HG03342 (cell line): ENCODE data around the gene KANSL1L.

ENCODE experiments used
- ATAC-seq: cut with Tn5 transposase; IDR thresholded peaks from one replicate; pipeline ENCODE4 v1.9.1; 2021; ENCODE audit warnings: mild to moderate bottlenecking, moderate library complexity; ENCODE audit not compliant: unreplicated experiment

KANSL1L gene

DNA sequence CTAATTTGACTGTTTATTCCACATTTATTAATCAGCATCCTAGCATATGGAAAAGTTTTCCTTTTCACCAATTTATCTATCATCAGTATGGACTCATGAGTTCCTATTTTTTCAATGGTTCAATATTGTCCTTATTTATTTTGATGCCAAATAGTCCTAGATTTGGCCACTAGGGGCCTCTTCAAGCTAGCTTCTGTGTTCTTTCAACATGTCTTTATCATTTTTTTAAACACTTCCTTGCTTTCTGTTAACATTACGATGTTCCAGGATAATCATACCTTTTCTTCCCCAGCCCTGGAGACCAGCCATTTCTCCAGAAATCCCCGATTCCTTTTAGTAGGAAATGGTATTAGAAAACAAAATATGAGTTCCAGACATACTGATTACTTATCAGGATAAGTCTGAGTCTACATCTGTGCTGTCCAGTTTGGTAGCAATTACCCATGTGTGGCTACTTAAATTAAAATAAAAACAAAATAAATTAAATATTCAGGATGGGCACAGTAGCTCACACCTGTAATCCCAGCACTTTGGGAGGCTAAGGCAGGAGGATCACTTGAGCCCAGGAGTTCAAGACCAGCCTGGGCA lies 98.2 kb downstream of the KANSL1L start:
- ATAC-seq = peak; percentile 87

DNA sequence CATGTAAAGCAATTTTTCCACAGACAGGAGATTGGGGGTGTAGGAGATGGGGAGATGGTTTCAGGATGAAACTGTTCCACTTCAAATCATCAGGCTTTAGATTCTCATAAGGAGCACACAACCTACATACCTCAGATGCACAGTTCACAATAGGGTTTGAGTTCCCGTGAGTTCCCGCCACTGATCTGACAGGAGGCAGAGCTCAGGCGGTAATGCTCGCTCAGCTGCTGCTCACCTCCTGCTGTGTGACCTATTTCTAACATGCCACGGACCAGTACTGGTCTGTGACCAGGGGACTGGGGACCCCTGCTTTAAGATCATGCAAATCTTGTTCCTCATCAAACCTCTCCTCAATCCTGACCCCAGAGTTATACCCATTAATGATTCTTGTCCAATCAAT lies 98.7 kb downstream of the KANSL1L start:
- peak; percentile 8 for ATAC-seq

DNA sequence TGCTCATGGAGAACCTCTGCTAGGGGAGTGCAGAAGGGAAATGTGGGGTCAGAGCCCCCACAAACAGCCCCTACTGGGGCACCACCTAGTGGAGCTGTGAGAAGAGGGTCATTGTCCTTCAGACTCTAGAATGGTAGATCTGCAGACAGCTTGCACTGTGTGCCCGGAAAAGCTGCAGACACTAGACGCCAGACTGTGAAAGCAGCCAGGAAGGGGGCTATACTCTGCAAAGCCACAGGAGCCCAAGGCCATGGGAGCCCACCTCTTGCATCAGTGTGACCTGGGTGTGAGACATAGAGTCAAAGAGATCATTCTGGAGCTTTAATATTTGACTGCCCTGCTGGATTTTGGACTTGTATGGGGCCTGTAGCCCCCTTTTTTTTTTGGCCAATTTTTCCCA lies 107.9 kb downstream of the KANSL1L start:
- no peak for ATAC-seq

DNA sequence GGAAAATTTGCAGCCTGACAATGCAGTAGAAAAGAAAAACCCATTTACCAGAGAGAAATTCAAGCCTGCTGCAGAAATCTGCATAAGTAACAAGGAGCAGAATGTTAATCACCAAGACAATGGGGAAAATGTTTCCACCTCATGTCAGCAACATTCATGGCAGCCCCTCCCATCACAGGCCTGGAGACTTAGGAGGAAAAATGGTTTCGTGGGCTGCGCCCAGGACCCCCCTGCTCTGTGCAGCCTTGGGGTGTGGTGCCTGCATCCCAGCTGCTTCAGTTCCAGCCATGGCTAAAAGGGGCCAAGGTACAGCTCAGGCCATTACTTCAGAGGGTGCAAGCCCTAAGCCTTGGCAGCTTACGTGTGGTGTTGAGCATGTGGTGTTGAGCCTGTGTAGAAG lies 115.4 kb downstream of the KANSL1L start:
- no peak for ATAC-seq

DNA sequence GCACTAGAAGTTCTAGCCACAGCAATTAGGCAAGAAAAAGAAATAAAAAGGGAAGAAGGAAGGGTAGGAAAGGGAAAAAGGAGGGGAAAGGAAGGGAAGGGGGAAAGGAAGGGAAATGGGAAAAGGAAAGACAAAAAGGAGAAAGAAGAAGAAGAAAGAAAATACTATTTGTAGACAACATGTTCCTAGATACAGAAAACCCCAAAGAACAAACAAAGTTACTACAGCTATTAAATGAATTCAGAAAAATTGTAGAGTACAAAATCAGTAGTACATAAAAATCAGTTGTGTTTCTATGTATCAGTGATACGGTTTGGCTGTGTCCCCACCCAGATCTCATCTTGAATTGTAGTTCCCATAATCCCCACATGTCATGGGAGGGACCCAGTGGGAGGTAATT lies 116.5 kb downstream of the KANSL1L start:
- ATAC-seq = no peak

DNA sequence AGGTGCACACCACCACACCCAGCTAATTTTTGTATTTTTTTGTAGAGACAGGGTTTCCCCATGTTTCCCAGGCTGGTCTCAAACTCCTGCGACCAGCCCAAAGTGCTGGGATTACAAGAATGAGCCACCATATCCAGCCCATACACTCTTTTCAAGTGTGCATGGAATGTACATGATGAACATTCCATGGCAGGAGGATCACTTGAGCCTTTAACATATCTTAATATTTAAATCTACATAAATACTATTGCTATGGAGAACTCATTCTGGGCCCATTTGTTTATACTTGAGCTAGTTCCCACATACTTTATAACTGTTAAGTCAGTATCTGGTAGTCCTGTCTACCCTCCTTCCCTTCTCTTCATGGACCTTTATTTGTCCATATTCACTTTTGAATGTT lies 120.3 kb downstream of the KANSL1L start:
- no peak for ATAC-seq

DNA sequence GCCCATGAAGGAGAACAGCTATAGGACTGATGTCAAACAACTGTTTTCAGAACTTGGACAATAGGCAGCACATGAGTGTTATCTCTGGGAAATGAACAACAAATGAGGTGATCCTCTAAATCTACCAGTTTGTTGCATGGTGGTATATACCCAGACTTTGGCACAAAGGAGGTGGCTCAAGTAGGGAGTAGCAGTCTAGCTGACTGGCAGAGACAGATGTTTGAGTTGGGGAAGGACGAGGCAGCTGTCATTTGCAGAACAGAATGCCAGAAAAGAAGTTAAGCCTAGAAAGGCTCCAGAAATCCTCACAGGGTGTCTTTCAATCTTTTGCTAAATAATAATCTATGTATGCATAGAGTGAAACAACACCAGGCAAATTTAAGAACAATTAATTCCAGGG lies 121.4 kb downstream of the KANSL1L start:
- no peak for ATAC-seq

DNA sequence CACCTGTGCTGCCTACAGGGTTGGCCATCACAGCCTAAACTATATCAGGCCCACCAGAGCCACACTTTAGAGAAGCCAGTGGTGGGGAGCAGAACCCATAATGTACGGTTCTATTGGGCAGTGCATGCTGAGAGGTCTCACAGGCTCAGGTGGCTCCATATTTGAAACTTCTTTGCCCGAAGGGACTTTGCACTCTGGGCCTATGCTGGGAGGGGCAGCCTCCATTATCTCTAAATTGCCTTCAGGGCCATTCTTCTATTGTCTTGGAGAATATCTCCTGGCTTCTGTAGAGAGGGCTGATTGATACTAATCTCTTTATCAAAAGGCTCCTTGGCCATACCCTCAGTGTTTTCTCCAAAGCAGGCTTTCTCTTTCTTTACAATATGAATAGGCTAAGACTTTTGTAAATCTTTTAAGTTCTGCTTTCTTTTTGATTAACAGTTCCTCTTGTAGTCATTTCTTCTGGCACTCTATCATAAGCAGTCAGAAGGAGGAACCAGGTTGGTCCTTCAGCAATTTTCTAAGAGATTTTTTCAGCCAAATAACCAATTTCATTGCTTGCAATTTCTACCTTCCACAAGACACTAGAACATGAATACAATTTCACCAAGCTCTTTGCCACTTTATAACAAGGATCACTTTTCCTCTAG lies 124.2 kb downstream of the KANSL1L start:
- no peak for ATAC-seq

DNA sequence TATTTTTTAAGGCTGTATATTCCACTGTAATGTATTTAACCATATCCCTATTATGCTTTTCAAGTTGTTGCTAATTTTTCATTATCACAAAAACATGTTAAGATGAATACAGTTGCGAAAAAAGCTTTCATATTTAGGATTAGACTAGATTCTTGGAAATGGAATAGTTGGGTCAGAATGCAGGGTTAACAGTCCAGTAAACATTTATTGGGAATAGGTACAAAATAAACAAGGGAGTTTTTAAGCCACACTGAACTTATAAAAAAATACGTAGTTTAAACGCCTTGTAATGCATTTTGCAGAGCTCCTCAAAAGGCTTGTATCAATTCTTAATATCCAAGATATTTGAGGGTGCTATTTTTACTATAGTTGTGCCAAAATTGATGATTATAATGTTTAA lies 133.1 kb downstream of the KANSL1L start:
- no peak for ATAC-seq

DNA sequence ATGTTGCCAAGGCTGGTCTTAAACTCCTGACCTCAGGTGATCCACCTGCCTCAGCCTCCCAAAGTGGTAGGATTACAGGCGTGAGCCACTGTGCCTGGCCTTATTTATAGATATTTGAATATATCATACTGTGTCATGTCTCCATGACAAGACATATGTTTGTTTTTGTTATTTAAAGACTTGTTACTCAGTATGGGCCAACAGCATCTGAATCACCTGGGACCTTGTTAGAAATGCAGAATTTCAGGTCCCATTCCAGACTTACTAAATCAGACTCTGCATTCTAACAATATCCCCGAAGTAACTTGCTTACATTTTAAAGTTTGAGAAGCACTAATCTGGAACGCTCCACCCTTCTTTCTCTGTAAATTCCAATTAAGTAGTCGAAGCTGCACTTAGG lies 135.5 kb downstream of the KANSL1L start:
- ATAC-seq = no peak

DNA sequence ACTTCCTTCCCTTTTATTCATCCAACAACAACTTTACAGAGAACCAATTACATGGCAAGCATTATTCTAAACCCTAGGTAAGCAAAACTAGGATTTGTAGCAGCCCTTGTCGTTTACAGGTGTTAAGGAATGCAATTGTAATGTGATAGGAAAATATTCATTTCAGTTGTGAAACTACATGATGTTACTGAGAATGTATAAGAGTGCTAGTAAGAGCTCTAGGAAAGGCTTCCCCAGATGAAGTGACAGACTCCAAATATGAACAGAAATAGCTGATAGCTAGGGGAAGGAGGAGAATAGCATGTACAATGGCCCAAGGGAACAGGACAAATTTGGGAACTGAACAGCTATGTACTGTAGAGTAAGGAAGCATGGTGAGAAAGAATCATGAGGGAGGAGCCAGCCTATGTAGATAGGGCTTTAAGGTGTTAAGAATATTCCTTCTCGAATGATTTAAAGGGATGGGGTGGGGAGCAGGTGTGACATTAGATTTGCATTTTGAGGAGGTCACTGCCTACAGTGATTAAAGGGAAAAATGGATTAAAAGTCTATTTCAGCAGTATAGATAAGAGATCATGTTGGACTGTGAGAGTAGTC lies 137.0 kb downstream of the KANSL1L start:
- ATAC-seq = no peak

DNA sequence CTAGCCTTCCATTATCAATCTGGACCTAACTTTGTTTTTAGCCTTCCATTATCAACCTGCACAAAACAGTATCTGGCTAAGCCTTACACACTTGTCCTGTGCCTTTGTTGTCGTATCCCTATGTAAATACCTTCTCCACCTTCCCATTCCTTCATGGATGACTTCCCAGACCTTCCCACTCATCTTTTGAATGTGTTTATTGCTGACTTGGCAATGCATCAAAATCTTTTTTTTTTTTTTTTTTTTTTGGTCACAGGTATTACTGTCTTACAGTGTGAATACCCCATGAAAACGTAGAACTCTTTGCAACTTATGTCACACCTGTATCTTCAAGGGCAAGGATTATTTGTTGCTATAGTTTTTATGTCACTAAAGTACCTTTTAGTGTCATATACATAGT lies 143.0 kb downstream of the KANSL1L start:
- ATAC-seq = no peak

DNA sequence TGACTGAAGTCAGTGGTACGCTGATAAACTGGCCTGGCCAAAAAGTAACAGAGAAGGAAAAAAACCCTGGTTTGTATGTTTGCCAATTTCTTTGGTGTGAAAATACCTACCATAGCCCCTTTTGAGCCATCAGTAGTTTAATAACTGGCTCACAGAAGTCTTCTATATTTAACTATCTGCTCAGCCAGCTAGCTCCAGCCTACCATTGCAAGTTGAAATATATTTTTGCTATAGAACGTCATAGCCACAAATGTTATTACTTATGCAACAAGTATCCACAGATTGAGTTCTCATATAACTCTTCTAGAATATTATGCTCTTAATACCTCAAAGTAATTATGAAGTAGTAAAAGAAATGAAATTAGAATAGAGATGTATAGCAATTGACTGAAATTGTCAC lies 143.6 kb downstream of the KANSL1L start:
- ATAC-seq = no peak

DNA sequence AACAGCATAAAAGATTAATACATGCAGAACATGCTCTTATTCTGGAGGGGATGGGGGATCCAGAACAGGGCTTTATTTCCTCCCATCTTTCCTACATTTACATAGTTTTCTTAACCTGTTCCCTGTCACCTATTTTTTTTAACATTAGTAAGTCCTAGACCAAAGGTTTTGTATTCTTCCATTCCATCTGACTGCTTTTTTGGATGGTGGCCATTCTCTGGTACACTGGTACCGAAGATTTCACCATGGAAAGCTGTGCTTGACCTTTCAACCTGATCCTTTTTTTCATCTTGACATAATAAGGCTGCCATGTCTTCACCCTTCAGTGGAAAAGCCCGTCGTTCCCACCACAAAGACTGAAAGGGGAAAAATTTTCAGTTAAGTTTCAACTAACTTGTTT lies 148.4 kb downstream of the KANSL1L start:
- no peak for ATAC-seq

DNA sequence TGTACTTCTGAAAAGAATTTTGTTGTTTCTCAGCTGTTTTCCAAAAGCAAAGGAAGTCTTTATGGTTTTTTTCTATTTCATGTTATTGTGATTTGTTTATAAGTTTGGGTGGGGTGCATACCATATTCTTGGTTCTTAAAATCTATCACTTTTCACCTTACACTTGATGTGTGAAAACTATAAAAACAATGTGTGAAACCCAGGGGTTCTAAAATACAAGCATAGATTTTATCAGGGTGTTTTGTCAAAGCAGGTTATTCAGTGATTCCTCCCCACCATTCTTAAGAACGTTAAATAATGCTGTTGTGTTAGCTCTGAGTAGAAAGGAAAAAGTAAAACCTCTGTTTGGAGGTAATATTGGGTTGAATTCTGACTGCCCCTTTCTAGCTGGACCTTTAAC lies 151.1 kb downstream of the KANSL1L start:
- no peak for ATAC-seq

DNA sequence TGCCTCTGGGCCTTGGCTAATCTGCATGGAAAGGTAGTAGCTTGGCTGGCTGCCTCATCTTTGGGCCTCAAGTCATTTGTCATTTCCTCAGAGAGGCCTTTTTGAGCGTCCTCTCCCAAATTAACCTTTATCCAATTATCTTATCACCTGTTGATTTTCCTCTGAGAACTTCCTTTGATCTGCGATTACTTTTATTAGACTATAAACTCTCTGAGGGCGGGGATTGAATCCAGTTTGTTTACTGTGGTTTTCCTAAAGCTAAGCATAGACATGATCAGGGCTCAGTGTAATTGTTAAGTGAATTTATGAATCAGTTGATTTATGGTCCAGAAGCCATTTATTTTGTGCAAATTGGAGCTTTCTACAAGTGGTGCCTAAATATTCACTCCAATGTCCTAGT lies 161.3 kb downstream of the KANSL1L start:
- ATAC-seq = no peak

DNA sequence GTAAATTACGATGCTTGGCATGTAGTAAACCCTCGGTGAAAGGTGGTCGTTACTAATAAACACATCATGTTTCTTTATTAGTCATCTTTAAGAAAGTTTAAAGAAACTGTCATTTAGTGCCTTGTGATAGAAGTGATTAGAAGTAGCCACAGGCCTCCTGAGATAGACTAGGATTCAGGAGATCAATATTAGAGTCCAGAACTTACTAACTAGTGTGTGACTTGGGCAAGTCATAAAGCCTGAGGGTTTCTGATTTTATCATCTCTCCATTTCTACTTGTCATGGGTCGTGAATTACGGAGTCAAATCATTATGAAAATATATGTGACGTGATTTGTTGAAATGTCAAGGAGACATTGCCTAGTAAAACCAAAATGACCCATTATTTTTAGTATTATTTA lies 162.1 kb downstream of the KANSL1L start:
- no peak for ATAC-seq

DNA sequence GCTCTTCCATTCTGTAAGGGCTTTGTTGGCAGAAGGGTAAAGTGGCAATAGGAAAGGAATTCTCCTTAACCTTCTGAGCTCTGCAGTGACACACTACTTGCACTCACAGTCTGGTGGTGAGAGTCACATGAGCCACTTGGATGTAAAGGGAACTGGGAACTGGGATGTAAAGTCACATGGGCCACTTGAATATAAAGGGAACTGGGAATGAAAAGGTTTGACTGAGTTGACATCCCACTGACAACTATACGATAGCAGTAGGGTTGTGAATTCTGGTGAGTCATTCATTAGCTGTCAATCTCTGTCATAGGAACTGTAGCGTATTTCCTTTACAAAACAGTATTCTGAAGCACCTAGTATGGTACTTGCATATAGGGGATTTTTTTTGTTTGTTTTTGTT lies 163.3 kb downstream of the KANSL1L start:
- no peak for ATAC-seq

DNA sequence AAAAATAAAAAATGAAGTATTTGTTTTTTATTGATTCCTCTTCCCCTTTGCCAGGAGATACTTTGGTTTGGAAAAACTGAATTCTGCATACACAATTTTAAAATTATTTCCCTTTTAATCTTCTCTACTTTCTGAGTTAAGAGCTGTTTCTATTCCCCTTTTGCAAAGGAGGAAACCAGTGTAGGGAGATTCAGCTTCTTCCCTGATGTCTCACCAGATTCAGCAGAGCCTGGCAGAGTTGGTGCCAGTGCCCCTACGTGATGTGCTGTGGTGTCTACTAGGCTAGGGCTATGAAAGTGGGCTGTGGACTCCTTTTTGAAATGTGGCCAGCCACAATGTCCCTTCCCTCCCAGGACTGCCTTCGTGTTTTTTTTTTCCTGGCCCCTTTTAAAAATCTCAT lies 166.3 kb downstream of the KANSL1L start:
- ATAC-seq = no peak

DNA sequence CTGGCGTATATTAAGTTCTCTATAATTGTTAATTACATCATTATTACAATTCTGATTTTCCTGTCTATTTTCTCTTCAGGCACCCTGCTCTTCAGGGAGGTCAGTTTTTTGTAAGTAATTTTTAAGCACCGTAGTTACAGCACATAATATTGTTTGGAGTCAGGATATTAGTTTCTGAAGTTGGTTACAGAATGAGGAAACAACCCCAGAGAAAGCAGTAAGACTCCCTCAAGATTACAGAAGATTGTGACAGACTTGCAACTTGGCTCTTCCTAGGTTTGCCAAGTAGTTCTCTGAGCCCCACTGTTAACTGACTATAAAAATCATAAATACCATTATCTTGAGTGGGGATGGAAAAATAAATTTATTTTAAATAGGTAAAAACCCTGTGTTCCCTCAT lies 167.8 kb downstream of the KANSL1L start:
- ATAC-seq = no peak

DNA sequence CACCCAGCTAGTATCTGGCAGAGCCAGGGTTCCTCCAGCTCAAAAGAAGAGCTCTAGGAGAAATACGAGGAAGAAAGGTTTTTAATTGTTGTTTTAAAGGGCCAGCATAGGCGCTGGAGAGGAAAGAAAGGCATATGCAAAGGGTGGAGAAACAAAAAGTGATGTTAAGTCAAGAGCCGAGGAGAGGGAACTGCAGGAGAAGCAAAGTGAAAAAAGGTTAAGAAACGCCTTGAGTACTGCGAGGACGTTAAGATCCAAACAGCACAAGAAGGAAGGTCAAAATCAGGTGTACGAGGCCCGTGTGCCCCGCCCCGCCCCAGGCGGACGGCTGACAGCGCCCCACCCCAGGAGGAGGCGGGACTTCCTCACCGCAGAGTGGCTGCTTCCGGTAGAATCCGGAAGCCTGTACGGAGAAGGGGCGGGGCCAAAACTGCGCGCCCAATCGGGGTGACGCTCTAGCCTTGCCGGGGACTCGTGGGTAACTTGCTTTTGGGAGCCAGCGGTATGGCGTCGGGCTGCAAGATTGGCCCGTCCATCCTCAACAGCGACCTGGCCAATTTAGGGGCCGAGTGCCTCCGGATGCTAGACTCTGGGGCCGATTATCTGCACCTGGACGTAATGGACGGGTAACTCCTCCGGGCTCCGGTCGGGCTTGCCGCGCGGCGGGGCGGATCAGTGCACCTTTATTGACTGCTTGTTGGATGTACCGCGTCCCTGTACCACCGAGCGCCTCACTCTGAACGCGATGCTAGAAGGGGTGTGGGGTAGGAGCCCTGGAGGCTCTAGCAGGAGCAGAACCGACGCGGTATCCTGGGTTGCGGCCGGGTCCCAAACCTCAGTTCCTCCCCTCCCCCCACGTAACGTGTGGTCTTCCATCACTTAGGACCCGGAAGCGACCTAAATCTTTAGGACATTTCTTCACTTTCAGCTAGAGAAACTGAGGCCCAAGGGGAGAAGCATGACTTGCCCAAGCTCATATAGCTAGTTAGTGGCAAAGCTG lies 168.8 kb downstream of the KANSL1L start, which contains the start of gene RPE:
Gene RPE (plus strand): TSS at position 481 of the 1,000 bp plus-strand sequence. CDS start 24 bp downstream, at position 505.
- ATAC-seq = peak; percentile 100
